Stimulated activated CD4-positive, alpha-beta T cell treated with anti-CD3 and anti-CD28 coated beads, TNF-alpha, amount 100 ng/mL, for 48 hours (primary cell): ENCODE measurements around the gene PATE4.
"Not testable (repeated sequence)": the region's sequence is repeated elsewhere in the genome, so short reads cannot be mapped to it uniquely, and the experiment has no call there.

ENCODE experiments used
- DNase-seq, 3 donors: peaks; one replicate each; pipeline ENCODE4 v3.0.0-alpha.2; 2020; ENCODE audit warnings: low read depth in 3 of 3

The PATE4 gene

GRCh38 chr11:125833016-125833415, at the start of gene PATE4:
Gene PATE4 (plus strand): TSS chr11:125833316. CDS start chr11:125833360, 44 bp downstream.
- no peak for DNase-seq

GRCh38 chr11:125784678-125785077, 48.4 kb upstream of the PATE4 start:
- DNase-seq = no peak

DNA sequence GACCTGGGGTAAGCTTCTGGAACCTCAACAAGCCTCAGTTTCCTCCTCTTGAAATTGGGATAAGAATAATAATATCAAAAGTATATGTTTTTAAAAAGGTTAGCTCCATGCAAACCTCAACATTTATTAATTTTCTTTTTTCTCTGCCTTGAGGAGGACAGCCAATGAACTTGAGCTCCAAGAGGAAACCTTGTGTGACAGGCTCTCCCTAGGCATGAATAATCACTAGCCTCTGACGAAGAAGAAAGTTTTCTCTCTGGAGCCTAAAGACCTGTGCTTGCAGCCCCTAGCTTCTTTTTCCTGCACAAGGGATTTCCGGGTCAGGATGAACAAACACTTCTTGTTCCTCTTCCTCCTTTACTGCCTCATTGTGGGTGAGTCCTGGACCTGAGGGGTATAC, 45.3 kb upstream of the PATE4 start, which contains the start of gene PATE3:
PATE3 (plus strand) TSS at position 301 of the 400 bp plus-strand sequence; CDS start at position 326, 25 bp downstream.
- no peak for DNase-seq

GRCh38 chr11:125790825-125791224, 42.3 kb upstream of the PATE4 start:
- no peak for DNase-seq

DNA sequence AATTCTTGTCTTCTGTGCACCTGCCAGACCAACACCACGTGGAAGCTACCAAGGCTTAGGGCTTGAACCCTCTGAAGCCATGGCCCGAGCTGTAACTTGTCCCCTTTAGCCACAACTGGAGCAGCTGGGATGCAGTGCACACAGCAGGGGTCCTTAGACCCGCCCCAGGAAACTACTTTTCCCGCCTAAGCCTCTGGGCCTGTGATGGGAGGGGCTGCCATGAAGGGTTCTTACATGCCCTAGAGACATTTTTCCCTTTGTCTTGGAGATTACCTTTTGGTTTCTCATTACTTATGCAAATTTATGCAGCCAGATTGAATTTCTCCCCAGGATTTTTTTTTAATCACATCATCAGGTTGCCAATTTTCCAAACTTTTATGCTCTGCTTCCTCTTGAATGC, 35.5 kb upstream of the PATE4 start:
- no peak for DNase-seq

- no peak for DNase-seq
Observed at GRCh38 chr11:125799808-125800207, 33.3 kb upstream of the PATE4 start.

DNA sequence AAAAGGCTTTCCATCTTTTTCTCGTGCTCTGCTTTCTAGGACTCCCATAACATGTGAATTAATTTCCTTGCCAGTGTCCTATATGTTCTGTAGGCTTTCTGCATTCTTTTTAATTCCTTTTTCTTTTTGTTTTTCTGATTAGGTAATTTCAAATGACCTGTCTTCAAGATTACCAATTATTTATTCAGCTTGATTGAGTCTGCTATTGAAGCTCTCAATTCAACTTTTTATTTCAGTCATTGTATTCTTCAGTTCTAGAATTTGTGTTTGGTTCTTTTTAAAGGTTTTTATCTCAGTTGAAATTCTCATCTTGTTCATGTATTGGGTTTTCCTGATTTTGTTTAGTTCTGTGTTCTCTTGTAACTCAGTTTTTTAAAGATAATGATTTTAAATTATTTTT, 30.7 kb upstream of the PATE4 start:
- no peak for DNase-seq

GRCh38 chr11:125807909-125808308, 25.2 kb upstream of the PATE4 start:
- DNase-seq = no peak

DNA sequence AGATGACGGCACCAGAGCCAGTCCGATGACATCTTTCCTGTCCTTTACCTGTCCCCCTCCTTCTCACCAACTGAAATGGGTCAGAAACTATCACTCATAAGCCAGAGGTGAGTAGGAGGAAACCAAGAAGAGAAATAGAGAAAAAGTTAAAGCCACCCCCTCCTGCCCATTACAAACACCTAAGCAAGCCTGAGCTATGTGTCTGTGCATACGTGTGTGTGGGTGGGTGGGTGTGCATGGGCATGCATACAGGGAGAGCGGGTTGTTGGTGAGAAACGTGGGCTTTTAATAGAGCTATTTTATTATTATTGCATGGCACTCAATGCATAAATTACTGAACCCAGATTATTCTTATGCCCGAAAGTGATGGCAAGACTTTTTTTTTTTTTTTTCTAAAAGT, 2.6 kb downstream of the PATE4 start:
- DNase-seq = no peak

GRCh38 chr11:125842321-125842948, 9.3 kb downstream of the PATE4 start:
- no peak for DNase-seq

- DNase-seq = no peak
Observed at GRCh38 chr11:125846188-125846587, 13.1 kb downstream of the PATE4 start.

GRCh38 chr11:125857670-125858069, 24.6 kb downstream of the PATE4 start:
- DNase-seq = not testable (repeated sequence)

GRCh38 chr11:125862786-125863185, 29.7 kb downstream of the PATE4 start:
- DNase-seq = not testable (repeated sequence)

DNA sequence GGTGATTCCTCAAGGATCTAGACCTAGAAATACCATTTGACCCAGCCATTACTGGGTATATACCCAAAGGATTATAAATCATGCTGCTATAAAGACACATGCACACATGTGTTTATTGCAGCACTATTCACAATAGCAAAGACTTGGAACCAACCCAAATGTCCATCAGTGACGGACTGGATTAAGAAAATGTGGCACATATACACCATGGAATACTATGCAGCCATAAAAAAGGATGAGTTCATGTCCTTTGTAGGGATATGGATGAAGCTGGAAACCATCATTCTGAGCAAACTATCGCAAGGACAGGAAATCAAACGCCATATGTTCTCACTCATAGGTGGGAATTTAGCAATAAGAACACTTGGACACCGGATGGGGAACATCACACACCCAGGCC, 32.2 kb downstream of the PATE4 start:
- DNase-seq = not testable (repeated sequence)

GRCh38 chr11:125869521-125869920, 36.4 kb downstream of the PATE4 start:
- DNase-seq = no peak

DNA sequence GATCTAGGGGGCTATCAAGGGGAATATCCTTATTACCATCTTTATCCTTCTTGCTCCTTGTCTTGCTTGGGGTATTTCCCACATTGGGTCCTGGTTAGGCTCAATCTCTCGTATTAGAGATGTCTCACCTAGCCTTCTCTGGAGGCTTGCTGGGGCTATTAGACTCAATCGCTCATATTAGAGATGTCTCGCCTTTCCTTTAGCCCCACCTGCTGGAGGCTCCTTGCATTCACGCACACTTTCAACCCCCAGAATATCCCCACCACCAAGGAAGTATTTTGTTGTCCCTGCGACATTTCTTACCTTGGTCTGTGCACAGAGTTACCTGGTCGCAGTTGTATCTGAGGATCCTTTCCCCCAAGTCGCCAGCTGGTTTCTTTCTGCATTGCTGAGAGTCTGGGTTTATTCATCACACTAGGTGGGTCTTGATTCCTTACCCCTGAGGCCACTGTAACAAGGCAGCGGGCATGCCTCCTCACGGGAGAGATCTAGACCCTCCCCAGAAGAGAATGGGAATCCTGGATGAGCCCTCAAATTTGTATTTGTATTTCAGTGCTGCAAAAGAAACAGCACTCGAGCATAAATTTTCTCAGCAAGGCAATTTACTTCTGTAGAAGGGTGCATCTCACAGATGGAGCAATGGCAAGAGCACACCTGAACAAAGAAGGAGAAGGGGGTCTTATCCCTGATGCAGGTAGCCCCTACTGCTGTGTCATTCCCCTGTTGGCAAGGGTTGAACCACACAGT, 38.4 kb downstream of the PATE4 start:
- DNase-seq = peak in 1 of 3 donors; percentile 27

DNA sequence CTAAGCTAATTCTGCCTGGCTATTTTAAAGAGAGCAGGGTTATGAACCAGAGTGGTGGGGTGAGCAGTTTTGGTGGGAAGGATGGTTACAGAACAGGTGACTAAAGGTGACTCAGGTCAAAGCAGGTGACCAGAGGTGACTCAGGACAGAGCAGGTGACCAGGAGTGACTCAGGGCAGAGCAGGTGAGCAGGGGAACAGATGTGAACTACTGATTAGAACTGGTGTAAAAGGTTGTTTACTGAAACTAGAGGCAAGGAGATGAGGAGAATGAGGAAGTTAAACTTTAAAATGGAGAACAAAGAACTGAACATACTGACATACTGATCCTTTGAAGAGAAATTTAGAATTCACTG, 39.0 kb downstream of the PATE4 start:
- no peak for DNase-seq

- DNase-seq = no peak
Observed at GRCh38 chr11:125873881-125874555, 40.9 kb downstream of the PATE4 start.

- DNase-seq = peak in 2 of 3 donors; percentile 24 to 39
Observed at GRCh38 chr11:125874556-125875124, 41.5 kb downstream of the PATE4 start.

DNA sequence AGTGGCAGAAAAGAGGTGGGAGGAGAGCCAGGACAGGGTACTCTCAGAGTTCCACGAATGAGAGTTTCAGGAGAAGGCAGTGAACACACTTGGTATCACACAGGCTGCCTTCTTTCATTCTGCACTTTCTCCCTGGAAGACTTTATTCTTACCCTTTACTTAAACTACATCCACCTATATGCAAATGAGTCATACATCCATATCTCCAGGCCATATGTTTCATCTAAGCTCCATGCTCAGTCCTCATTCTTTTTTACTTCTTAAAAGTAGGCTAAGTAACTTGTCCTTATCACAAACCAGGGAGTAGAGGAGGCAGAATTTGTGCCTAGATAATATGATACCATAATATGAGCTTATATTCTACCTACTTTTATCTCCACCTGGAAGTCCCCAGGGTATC, 48.2 kb downstream of the PATE4 start:
- DNase-seq = no peak

- DNase-seq = no peak
Observed at GRCh38 chr11:125883375-125883774, 50.3 kb downstream of the PATE4 start.

DNA sequence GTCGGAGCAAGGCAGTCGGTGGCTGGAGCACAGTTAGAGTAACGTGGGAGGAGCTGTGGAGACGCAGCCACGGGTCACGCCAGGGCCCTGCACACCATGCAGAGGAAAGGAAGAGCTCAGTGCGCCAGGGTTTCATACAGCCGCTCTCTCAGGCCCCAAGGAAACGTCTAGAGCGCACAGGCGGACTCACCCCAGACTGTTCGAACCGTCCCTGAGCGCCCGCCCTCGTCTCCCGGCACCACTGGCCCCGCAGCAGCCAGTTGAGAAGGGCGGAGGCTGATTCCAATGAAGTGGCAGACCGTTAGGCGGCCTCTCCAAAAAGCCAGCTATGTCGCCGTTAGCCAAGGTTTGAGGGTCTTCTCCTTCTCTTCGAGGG, 53.9 kb downstream of the PATE4 start:
- DNase-seq = peak in 1 of 3 donors; percentile 27
